Peyer's patch (tissue), 4 donors: Measurements from ENCODE around the gene CACHD1.

Experiments used
- POLR2A ChIP-seq, 2 donors: fragments of 450-650 bp; IDR thresholded peaks; one replicate each; pipeline ENCODE4 v1.5.1; 2017; ENCODE audit warnings: antibody characterized with exemption in 2 of 2, mild to moderate bottlenecking in 2 of 2, moderate library complexity in 2 of 2
- TF ChIP-seq, protein P1 (sequence below), 6 experiments: fragments of 450-650 bp in 4 of 6; fragments of 200-600 bp in 2 of 6; sonication (generic) in 1 of 6; IDR thresholded peaks; one replicate each; pipeline ENCODE4 v1.5.1; 2017 to 2019; ENCODE audit warnings: antibody characterized with exemption in 6 of 6, mild to moderate bottlenecking in 3 of 6, moderate library complexity in 1 of 6

DNA sequence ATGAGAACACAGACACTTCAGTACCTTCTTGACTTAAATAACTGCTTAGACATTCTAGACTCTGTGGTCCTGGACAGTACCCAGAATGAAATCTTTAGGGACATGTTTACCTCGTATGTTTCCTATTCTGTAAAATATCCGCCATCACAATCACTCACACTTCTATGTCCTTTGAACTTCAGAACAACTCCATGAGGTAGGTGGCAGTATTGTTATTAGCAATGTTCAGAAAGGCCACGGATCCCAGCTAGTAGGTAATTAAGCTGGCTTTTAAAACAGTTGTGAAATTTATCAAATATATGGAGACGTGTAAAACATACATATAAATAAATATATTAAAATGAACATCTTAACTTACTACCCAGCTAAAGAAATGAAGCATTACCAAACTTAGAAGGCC lies 83.4 kb downstream of the CACHD1 start:
- TF ChIP-seq, protein P1, sequence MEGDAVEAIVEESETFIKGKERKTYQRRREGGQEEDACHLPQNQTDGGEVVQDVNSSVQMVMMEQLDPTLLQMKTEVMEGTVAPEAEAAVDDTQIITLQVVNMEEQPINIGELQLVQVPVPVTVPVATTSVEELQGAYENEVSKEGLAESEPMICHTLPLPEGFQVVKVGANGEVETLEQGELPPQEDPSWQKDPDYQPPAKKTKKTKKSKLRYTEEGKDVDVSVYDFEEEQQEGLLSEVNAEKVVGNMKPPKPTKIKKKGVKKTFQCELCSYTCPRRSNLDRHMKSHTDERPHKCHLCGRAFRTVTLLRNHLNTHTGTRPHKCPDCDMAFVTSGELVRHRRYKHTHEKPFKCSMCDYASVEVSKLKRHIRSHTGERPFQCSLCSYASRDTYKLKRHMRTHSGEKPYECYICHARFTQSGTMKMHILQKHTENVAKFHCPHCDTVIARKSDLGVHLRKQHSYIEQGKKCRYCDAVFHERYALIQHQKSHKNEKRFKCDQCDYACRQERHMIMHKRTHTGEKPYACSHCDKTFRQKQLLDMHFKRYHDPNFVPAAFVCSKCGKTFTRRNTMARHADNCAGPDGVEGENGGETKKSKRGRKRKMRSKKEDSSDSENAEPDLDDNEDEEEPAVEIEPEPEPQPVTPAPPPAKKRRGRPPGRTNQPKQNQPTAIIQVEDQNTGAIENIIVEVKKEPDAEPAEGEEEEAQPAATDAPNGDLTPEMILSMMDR (IDR thresholded peaks at IDR 0.05) = no peak
- no peak for TF ChIP-seq POLR2A (IDR thresholded peaks at IDR 0.05)
